ENCODE measurements around the gene KIFC3.

GRCh38 chr16:57760357-57761160 lies 41.7 kb downstream of the KIFC3 start:
- TF ChIP-seq CTCF (IDR thresholded peaks at IDR 0.05) (no peak), POLR2A (IDR thresholded peaks at IDR 0.05) (no peak), POLR2AphosphoS5 (IDR thresholded peaks at IDR 0.05; ENCODE audit: insufficient read depth in 1 of 2, low read depth in 1 of 2) (no peak)

Data from vagina (tissue), 2 donors.